H4 (cell line): ENCODE results near the gene KCNQ1OT1. TPM values are rescaled to one million over a fixed set of nuclear protein-coding genes. Genes with fewer than 3 reads are reported as not detected.

Experiments used
- DNase-seq: peaks from one replicate; pipeline ENCODE4 v3.0.0-alpha.2; 2015; ENCODE audit warnings: low spot score
- total RNA-seq: library from RNA; depleted of rRNA; stranded (reverse); fragments of >200 nt; shearing (Covaris generic); gene quantifications from 2 replicates; pipeline ENCODE4 v1.2.3, GENCODE V29; 2014

Gene KCNQ1OT1
- total RNA-seq, 1 experiment from 2014 or later, result 0.17 TPM

- no peak for DNase-seq
Measured at GRCh38 chr11:2737226-2737590, 37.4 kb upstream of the KCNQ1OT1 start.

DNA sequence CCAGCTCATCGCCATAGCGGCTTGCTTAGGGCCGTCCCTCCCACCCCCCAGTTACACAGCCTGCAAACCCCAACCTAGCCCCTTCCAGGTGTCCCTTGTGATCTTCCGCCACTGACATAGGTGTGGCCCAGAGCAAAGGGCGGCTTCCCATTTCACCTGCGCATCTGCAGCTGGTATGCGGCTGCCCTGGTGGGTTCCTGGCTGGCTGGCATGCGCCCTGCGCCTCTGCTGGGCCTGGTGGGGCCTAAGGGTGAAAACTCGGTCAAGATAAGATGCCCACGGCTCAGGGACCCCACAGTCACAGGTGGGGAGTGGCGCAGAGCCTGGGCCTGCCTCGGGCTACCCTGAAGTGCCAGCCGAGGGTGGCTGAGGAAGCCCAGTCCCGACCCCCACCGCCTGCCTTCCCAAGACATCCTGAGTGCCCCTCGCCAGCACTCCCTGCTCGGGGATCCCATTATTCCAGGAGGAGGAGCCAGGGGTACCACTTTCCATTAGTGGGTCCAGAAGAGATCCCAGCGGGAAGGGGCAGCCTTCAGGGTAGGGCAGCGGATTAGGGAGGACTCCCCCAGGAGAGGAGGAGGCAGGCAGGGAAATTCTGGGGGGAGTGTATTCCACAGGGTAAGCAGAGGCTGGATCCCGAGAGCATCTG lies 36.9 kb upstream of the KCNQ1OT1 start:
- no peak for DNase-seq

- no peak for DNase-seq
Measured at GRCh38 chr11:2735053-2735589, 35.3 kb upstream of the KCNQ1OT1 start.

DNA sequence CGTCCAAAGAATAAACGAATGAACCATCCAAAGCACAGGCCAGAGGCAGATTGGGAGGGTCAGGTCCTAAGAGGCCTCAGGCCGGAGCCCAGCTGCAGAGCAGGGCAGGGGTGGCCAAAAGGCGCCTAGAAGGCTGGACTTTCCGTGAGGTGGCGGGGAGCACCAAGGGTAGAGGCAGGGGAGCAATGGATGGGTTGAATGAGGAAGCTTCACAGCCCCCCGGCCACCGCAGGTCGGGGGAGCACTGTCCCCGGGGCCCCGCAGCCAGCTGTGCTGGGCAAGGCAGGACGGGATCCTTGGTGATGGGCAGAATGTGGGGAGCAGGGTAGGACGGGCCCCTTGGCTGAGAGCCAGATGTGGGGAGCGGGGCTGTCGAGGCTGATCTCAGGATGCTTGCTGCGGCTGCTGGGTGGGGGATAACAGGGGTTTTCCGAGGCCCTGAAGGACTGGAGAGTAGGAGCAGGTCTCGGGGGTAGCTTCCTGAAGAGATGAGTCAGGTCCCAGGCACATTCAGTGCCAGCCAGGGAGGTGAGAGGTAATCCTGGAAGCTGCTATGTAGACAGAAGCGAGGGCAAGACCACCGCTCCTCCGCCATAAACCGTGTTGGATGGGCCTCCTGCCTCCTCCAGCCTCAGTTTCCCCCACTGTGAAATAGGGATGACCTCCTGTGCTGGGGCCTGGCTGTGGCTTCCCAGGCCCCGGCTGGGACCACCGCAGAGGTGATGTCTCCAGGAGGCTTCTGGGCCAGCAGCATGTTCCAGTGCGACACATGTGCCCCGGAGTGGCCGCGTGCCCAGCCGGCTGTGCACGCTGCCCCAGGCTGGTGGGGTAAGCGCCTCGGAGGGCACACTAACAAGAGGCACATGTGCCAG lies 34.6 kb upstream of the KCNQ1OT1 start:
- DNase-seq, result no peak

DNA sequence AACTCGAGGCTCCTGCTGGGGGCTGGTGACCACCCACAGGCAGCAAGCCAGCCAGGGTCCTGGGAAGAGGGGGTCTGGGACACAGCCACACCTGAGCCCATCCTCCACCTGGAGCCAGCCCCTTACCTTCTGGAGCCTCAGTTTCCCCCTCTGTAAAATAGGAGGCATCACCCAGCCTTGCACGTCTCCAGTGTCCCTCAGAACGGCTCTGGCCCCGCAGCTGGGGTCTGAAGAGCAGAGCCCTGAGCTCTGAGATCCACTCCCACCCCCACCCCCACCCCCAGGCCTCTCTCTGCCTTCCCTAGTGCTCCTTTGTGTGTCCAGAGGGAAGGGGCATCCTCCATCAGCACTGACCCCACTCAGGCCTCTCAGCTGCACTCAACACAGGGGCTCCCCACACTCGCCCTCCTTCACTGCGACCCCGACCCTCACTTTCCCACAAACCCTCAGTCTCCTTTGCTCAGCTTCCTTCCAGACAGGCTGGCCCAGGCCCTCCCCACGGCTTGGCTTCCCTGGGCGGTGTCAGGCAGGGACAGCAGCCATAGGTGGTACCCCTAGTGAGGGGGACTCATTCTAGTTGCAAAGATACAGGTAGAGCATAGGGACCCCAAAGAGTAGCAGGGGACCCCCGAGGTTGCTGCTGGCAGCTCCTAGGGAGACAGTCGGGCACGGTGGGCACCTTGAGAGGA lies 33.3 kb upstream of the KCNQ1OT1 start:
- no peak for DNase-seq

GRCh38 chr11:2732261-2732939 lies 32.6 kb upstream of the KCNQ1OT1 start:
- DNase-seq, result no peak

GRCh38 chr11:2731130-2732125 lies 31.6 kb upstream of the KCNQ1OT1 start:
- DNase-seq, result no peak

GRCh38 chr11:2730272-2731129 lies 30.7 kb upstream of the KCNQ1OT1 start:
- no peak for DNase-seq

DNA sequence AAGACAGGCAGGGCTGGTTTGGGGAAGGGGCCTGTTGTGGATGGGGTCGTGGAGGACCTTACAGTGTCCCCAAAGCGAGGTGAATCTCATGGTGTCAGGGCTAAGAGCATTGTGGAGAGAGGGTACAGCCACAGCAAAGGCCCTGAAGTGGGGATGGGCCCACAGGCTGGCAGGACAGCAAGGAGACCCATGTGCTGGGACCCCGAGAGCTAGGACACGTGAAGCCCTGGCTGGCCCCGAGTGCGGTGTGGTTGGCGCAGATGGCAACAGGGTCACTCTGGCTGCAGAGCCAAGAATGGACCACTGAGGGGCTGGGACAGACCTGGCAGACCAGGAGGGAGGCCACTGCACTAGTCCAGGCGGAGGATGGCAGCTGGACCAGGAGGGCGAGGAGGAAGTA lies 30.0 kb upstream of the KCNQ1OT1 start:
- no peak for DNase-seq

DNA sequence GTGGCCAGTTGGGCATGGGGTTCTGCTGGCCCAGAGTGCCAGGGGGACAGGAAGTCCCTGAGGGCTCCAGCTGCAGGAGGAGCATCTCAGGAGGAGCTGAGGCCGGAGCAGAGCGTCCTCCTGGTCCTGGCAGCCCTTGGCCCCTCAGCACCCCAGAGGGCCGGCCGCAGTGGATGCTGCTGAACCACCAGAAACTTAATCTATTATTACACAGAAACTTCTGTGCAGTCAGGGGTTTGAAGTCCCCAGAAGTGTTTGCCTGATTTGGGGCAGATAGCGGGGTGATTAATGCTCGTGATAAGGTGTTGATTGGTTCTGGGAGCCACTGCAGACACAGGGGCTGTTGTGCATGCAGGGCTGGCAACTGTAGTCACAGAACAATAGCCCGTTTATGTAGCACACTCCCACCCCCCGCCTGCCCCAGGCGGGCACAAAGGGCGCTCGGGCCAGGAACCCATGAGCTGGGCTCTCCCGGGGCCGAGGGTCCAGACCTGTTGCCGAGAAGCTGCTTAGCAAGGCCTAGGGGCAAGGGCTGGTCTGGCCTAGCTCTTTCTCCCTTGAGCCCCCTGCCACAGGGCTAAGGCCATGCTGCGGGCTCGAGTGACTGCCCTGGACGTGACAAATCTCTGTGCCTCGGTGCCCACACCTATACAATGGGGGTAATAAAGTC lies 29.0 kb upstream of the KCNQ1OT1 start:
- no peak for DNase-seq

DNA sequence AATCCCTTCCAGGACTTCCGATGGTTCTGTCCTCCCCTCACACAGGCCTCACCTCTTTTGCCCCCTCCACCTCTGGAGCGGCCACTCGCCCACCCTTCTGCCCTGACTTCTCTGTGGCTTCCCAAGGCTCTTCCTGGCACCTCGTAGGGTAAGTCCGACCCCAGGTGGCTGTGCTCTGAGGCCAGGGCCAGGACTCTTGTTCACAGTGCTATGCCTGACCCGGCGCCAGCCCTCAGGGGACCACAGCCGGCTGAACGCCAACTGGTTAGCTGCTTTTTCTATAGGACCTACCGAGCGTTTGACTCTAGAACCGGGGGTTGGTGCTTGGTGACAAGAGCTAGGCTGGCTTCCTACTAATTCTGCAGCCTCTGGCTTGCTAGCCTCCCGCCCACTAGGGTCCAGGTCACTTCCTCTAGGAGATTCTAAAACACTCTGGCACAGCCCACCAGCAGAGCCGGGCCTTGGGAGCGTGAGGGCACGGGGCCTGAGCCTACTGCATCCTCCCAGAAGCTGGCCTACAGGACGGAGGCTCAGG lies 28.4 kb upstream of the KCNQ1OT1 start:
- no peak for DNase-seq

- DNase-seq, result no peak
Measured at GRCh38 chr11:2726964-2727363, 27.2 kb upstream of the KCNQ1OT1 start.

- DNase-seq, result no peak
Measured at GRCh38 chr11:2725368-2726300, 25.8 kb upstream of the KCNQ1OT1 start.

DNA sequence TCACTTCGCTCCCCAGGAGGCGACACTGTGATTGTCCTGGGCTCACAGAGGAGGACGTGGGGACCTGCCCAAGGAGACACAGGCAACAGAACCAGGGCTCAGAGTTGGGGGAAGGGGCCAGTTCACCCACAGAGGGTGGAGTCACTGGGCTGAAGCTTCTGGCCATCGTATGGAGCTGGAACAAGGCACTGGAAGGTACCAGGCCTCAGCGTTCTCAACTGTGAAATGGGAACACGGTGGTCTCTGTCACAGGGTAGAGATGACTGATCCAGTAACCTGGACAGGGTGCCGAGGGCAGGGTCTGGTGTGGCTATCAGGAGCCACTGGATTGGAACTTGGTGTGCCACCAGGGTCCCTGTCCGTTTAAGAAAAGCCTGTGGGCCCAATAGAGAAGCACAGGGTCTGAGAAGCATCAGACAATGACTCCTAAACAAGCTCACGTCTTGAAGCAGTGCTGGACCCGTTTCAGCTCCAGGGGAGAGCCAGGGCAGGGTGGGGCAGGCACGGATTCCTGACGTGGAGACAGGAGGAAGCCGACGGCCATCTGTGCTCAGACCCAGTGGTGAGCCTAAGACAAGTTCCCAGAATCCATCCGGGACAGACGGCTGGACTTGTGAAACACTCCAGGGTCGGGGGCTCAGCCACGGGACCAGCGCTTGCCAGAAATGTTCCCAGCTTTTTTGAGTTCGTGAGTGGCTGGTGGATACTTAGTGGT lies 25.0 kb upstream of the KCNQ1OT1 start:
- no peak for DNase-seq

- DNase-seq, result no peak
Measured at GRCh38 chr11:2724104-2724503, 24.3 kb upstream of the KCNQ1OT1 start.

- no peak for DNase-seq
Measured at GRCh38 chr11:2722955-2723354, 23.2 kb upstream of the KCNQ1OT1 start.
